GM21515 (cell line): ENCODE measurements around the gene RTL3.
"Not testable (repeated sequence)": the region's sequence is repeated elsewhere in the genome, so short reads cannot be mapped to it uniquely, and the experiment has no call there.

ENCODE experiments used
- ATAC-seq: cut with Tn5 transposase; IDR thresholded peaks from one replicate; pipeline ENCODE4 v1.9.1; 2021; ENCODE audit not compliant: unreplicated experiment

RTL3 gene, protein sequence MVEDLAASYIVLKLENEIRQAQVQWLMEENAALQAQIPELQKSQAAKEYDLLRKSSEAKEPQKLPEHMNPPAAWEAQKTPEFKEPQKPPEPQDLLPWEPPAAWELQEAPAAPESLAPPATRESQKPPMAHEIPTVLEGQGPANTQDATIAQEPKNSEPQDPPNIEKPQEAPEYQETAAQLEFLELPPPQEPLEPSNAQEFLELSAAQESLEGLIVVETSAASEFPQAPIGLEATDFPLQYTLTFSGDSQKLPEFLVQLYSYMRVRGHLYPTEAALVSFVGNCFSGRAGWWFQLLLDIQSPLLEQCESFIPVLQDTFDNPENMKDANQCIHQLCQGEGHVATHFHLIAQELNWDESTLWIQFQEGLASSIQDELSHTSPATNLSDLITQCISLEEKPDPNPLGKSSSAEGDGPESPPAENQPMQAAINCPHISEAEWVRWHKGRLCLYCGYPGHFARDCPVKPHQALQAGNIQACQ

DNA sequence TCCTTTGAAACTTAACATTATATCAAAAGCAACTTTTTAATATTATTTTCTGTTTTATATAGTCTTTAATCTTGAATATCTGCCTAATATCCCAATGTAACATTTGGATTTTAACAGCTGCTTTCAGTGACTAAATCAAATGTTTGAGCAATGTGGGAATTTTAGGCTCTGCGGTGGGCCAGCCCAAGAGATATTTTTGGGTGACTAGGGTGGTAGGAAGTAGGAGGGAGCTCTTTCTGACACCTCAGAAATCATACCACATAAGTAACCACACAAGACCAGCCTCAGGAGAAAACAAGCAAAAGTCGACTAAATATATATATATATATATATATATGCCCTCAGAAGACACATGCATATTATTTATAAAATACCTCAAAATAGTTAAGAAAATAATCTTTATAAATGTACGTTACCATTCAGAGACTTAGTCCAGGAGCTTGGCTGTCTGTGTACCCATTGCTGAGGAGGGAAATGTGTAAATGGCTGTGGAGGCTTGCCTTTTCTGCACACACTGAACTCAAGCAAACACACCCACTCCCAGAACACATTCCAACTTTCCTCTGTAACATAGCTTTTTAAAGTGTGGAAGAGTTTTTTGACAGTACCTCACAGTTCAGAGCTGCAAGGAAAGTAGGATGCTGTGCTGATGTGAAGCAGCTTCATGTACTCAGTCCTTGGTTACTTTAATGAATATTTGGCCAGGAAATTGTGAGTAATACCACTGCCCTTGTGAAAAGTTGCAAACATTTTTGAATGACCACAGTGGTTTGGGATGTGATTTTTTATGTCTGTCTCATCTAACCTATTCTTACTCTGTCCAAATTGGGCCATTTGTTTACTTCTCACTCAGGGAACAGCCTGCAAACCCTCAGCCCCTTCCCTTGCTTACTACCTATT lies at the start of gene RTL3:
TSS of gene RTL3 (minus strand) at position 484 of the 900 bp plus-strand sequence. CDS start 908 bp downstream, outside the sequence.
- no peak for ATAC-seq

DNA sequence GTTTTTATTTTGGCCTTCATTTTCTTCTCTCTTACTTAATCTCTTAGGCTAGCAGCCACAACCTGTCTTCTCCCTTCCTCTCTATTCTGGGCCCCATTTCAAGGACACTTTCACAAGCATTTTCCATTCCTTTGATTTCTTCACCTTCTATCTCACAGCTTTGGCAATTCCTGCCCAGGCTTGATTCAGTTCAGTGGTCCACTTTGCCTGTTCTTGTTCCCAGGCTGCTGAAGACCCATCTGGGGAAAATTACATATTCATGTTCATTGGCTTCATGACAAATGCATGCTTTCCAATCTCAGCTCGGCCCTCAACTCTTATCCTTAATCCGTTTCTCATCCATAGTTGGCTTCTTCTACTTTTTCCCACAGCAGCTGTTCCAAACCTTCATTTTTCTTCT lies 49.7 kb upstream of the RTL3 start:
- no peak for ATAC-seq

DNA sequence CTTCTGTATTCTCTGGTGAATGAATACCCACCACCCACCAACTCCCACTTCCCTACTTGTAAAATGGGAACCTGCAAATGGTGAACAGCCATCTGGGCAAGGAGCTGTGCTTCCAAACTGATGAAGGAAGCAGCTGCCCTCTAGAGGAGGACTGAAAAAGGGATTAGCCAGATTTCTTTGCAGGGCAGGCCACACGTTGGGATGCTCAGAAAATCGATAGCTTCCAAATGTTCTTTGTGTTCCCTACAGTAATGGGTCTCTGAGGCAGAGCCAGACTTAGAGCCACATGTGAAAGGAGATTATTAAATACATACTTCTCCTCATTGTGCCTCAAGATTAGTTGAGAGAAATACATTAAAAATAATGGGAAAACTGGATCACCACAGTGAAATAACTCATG lies 49.1 kb upstream of the RTL3 start:
- no peak for ATAC-seq

DNA sequence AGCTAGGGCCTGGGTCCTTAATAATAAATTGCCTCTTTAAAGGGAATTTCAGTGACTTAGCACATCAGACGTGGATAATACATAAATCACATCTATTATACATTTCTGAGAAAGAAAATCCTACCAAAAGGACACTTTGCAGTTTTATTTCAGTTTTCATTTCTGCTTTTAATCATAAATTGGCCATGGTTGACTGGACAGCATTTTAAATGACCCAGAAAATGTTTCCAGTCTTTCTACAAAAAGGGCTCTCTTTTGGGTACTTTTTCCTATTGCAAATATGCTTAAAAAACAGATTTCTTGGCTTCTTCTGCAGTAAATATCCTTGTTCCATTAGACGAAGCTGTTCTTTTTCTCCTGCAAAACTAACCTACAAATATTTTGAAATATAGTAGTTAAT lies 46.9 kb upstream of the RTL3 start:
- no peak for ATAC-seq

DNA sequence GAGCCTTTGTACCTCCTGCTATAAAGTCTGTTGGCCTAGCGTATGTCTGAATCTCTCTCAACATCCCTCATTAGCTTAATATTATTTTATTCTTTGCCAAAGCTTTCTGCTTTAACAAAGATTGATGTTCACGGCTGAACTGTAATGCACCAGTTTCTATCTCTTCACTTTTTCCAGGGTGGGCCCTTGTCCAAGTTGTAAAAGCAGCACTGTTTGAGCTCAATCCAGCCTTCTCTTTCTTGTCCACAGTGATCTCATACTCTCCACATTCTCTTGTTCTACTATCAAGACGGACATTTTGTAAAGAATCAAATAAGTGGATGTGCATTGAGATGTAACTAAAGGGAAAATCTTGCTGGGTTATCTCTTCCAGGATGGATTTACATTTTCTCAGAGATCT lies 34.4 kb upstream of the RTL3 start:
- no peak for ATAC-seq

DNA sequence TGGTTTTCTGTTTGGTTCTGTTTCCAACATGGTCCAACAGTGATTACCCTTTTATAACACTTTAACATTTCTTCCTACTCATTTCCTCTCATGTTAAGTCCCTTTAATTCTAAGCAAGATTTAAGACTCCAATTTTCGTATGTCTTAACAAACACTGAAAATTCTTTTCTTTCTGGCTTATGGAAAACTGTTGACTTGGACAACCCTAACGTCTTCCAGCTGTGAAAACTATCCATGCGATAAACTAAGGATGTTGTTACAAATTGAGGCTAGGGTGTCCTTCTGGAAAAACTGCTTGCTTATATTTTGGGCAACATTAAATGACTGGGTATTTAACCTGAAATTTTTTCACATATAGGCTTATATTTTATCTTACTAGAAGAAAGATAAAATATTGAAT lies 33.9 kb upstream of the RTL3 start:
- no peak for ATAC-seq

DNA sequence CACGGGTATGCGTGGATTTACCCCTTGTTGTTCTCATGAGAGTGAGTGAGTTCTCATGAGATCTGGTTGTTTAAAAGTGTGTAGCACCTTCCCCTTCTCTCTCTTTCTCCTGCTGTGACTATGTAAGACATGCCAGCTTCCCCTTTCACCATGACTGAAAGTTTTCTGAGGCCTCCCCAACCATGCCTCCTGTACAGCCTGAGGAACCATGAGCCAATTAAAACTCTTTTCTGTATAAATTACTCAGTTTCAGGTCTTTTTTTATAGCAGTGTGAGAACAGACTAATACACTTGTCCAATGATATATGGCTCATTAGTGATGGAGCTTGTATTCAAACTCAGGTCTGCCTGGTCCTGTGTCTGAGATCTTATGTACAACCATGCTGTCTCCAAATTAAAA lies 28.5 kb upstream of the RTL3 start:
- ATAC-seq = peak; percentile 93

DNA sequence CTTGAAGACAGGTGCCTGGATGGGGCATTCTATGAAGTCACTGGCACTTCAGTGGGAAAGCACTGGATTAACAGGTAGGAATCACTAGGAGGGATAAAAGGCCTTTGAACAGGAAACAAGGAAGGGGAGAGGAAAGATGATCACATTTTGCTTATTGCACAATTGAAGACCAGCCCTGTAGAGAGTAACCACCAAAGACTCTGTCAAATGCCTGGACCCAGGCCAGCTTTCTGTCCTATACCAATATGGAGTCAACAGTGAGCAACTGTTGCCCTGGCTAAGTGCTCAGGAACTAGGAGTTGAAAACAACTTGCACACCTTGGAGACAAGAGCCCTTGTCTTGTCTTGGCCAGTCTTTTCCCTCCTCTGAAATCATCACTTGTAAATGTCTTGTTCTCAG lies 14.1 kb upstream of the RTL3 start:
- no peak for ATAC-seq

DNA sequence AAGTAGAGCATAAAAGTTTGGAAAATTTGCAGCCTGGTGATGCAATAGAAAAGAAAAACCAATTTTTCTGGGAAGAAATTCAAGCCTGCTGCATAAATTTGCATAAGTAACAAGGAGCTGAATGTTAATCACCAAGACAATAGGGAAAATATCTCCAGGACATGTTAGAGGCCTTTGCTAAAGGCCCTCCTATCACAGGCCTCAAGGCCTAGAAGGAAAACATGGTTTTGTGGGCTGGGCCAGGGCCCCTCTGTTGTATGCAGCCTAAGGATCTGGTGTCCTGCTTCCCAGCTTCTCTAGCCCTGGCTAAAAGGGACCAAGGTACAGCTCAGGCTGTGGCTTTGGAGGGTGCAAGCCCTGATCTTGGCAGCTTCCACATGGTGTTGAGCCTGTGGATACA lies 6.2 kb upstream of the RTL3 start:
- ATAC-seq = no peak

DNA sequence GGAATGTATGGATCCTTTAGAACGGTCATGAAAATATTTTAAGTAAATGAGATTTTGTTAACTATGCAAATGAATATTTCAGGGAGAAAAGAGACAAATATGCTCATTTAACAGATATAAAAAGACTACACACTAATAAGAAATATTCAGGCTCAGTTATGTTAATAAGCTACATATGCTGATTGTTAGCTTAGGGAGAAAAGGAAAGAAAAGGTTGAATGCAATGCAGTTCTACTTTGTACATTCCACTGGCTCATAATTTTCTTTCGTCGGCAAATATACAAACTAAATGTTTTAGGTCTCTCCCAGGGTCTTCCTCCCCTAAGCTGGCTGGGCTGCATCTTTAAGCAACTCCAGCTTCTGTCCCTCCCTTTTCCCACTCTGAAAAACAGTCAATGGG lies 2.7 kb upstream of the RTL3 start:
- ATAC-seq = no peak

DNA sequence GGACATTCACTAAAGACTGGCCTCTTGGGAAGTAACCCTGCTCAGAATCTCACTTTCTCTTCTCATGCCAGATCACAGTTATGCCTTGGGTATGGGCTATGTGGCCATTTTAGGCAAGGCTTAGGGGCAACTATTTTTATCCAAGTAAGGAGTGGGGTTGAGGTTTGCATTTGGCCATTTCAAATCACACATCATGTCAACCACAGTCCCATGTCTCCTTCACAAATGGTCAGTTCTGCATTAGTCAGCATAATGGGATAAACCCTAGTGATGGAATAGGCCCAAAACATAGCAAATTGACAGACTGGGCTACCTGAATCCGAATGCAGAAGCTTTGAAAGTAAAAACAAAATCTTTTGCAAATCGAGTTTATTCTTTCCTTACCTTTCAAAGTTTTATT lies 827 bp upstream of the RTL3 start:
- ATAC-seq = no peak

DNA sequence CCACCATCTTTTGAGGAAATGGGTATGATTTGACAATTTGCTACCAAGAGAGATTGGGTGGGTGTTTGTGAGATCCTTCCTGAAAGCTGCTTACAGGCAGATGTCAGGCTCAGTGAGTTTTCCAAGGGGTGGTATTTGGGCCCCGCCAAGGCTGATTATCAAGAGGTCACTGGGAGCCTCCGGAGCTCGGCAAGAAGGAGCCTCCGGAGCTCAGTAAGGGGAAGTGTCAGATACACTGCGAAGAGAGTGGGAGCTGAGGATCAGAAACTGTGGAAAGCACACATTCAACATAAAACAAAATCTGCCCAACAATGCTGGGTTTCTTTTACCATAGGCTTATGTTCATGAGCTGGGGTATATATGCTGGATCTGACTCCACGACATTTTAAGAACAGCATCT lies 714 bp downstream of the RTL3 start:
- ATAC-seq = no peak

DNA sequence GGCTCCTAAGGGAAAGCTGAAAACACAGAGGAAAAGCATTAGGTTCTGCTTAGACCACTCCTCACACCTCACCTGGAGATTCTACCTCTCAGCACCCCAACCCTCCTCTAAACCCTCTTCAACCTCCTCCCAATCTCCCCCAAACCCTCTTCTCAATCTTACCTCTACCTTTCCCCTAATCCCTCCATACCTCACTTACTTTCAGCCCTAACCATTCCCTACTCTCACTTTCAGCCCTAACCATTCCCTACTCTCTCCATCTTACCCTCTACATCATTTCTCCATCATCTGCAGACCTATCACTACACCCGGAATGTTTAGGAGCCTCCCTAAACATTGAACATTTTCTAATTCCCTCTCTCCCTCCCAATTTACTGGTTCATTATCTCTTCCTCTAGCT lies 3.5 kb downstream of the RTL3 start:
- ATAC-seq = no peak

DNA sequence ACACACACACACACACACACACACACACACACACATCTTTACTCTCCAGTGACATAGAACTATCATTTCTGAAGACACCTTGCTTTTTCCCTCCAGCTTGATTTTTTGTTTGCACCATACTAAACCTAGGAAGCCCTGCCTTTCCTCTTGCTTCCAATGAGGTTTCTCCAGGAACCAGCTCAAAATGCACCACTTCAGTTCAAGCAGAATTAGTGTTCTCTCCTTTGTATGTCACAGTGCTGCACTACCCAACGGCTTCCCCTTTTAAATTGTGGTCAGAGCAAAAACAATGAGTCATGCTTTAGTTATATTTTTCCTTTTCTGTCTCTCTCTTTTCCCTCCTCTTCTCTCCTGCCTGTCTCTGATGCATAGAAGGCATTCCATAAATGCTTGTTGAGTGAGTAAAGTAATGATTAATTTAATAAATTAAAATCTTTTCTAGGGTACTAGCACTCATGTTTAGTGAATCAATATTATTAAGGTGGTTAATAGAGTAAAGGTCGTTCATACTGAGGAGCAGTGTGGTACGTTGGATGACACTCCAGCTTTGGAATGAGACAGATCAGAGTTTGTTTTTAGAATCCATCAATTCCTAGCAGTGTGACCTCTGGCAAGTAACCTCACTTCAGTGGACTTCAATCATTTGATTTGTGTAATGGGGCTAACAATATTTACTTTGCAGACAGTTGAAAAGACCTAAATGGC lies 5.9 kb downstream of the RTL3 start:
- ATAC-seq = peak; percentile 51

DNA sequence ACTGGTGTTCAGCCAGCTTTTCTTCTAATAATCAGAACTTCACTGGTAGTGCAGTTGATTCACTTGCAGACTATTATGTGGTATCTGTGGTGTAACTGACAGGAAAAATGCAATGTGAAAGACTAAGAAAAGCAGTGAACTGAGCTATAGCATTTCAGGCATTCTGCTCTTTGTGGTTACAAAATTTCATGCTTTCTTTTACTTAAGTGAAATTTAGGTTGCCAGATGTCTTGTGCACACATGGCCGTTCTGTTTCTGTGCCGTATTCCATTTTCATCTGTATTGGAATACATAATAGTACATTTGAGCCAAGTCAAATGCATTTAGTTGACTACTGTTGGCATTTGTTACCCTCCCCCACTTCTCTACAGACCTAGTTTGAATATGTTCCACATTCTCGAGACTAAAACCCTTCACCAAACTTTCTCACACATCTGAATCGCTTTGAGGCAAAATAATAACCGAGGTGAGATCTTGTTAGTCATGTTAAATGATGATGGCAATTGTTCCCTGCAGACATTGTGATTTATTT lies 8.2 kb downstream of the RTL3 start:
- peak; percentile 87 for ATAC-seq

DNA sequence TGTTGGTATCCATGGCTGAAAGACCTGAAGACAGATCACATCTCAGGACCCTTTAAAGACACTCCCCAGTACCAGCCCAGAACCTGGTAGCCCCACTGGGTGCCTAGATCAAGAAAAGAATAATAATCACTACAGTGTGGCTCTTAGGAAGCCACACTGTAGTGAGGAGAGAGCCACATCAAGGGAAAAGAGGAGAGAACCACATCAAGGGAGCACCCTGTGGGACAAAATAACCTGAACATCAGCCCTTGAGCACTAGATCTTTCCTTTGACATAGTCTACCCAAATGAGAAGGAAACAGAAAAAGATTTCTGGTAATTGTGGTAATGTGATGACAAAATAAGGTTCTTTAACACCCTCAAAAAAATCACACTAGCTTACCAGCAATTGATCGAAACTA lies 15.3 kb downstream of the RTL3 start:
- no peak for ATAC-seq

DNA sequence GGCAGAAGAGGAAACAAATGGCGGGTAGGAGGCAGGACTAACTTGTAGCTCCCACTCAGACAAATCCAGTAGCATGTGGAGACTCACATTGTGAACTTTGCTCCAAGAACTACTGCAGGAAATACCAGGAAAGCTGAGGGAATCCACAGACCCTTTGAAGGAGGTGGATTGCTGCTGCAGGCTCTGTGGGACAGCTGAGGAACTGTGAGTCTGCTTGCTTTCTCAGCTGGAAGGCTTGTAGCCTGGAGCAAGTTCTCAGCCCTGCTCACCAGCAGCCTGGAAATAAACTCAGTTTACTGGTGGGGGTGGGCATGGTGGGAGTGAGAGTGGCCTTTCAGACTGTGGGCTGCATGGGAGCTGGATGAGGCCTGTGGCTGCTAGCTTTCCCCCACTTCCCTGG lies 16.0 kb downstream of the RTL3 start:
- no peak for ATAC-seq

DNA sequence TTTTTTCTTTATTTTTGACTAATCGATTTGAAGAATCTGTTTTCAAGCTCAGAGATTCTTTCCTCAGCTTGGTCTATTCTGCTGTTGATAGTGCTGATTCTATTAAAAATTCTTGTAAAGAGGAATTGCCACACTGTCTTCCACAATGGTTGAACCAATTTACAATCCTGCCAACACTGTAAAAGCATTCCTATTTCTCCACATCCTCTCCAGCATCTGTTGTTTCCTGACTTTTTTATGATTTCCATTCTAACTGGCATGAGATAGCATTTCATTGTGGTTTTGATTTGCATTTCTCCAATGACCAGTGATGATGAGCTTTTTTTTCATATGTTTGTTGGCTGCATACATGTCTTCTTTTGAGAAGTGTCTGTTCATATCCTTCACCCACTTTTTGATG lies 23.0 kb downstream of the RTL3 start:
- ATAC-seq = not testable (repeated sequence)

DNA sequence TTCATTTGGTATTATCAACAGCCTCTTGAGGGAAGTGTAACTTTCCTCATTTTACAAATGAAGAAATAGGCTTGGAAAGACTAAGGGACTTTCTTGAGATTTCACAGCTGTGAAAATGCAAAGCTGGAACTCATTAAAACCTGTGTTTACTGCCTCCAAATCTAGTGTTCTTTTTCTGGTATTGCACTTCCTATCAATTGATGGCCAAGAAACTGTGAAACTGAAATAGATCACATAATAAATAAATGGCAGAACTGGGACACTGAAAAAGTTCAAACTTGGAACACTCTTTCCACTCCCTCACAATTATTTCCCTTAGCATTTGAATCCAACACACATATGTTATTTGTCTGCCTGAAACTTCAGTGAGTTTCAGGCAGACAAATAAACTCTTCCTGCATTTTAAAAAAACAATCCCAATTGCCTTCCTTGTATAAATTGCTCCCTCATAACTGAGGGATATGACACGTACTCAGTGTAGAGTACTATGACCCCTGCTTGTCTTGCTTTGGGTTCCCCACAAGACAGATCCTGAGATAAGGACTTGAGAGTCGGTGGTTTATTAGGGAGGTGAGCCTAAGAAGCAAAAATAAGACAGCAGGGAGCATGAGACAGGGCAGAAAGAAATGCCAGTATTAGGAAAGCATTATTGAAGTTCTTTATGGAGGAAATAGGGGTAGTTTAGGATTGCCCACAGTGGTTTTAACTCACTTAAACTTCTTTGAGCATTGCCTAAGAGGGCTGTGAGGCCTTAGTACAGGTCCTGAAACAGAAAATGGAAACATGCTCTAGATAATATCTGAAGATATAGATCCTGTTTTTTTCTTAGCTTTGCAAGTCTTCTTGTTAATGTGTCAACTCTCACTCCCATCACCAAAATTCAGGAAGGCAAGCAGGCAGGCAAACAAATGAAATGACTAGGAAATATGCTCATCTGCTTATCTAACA lies 33.9 kb downstream of the RTL3 start:
- no peak for ATAC-seq

DNA sequence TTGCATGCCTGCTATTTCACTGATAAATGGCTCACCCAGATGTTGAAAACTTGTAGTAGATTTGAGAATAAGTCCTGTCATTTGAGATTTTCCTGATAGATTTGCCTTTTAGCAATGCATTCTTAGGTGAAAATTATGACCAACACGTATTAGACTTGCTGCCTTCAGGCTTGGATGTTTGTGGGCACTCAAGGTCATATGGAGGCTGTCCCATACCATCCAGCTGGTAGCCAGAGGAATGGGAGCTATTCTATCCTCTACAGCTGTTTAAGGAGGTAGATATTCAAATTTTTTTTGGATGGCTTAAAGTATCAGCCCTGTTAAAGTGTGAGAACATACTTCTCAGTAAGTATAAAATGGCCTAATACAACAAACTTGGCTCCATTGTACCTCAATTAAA lies 34.7 kb downstream of the RTL3 start:
- no peak for ATAC-seq
